Panc1 (cell line): ENCODE data around the gene HNF1B. TPM values are rescaled to one million over a fixed set of nuclear protein-coding genes. Genes with fewer than 3 reads are reported as not detected.

ENCODE experiments used
- ATAC-seq: fragments of 200-7000 bp; cut with Tn5 transposase; 2 replicates; pipeline ENCODE4 v1.9.1; 2020; ENCODE audit warnings: mild to moderate bottlenecking, moderate library complexity
- BruUV-seq: library from RNA; stranded (reverse); fragments of 400-500 nt; replicated peaks from 2 replicates; lab custom pipeline; 2021; lab: Mats Ljungman, UMichigan
- CTCF ChIA-PET: fragments of 300-600 bp; sonication (Branson Sonifier 250); formaldehyde crosslinking; loops from one replicate; lab custom pipeline; 2022; ENCODE audit warnings: antibody characterized with exemption; lab: Charles Lee
- POLR2A ChIA-PET: fragments of 300-600 bp; sonication (Branson Sonifier 250); formaldehyde crosslinking; loops from one replicate; lab custom pipeline; 2022; ENCODE audit warnings: antibody characterized with exemption; lab: Charles Lee
- DNase-seq: peaks from one replicate; pipeline ENCODE4 v3.0.0-alpha.2; 2010; ENCODE audit warnings: low read depth, low spot score
- H3K27ac ChIP-seq: 2 replicates; pipeline ENCODE4 v1.5.1; 2011; ENCODE audit warnings: mild to moderate bottlenecking, low read length, inconsistent platforms
- H3K27me3 ChIP-seq: fragments of 200-500 bp; sonication (Bioruptor generic); 2 replicates; pipeline ENCODE4 v1.6.0; 2014; ENCODE audit warnings: low read length, inconsistent platforms; ENCODE audit not compliant: control insufficient read depth, insufficient read depth
- H3K36me3 ChIP-seq: fragments of 200-500 bp; sonication (Bioruptor generic); 2 replicates; pipeline ENCODE4 v1.5.1; 2014; ENCODE audit warnings: inconsistent platforms, mild to moderate bottlenecking, low read length, moderate library complexity; ENCODE audit not compliant: control insufficient read depth, insufficient read depth
- H3K4me1 ChIP-seq: 2 replicates; pipeline ENCODE4 v1.5.1; 2011; ENCODE audit warnings: inconsistent platforms, mild to moderate bottlenecking, low read length, moderate library complexity; ENCODE audit not compliant: control insufficient read depth, insufficient read depth
- H3K4me3 ChIP-seq, 2 experiments: 2 replicates each; pipeline ENCODE4 v1.5.1; 2011 to 2012; ENCODE audit warnings: low read depth in 2 of 2, low read length in 2 of 2, mild to moderate bottlenecking in 2 of 2, inconsistent platforms in 1 of 2, moderate library complexity in 1 of 2
- H3K9me3 ChIP-seq: fragments of 200-500 bp; sonication (Bioruptor generic); 2 replicates; pipeline ENCODE4 v1.5.1; 2014; ENCODE audit warnings: low read depth, mild to moderate bottlenecking, inconsistent platforms, low read length, moderate library complexity; ENCODE audit not compliant: control insufficient read depth, insufficient read depth
- POLR2AphosphoS5 ChIP-seq: IDR thresholded peaks from 2 replicates; pipeline ENCODE4 v1.6.1; 2012; ENCODE audit warnings: mild to moderate bottlenecking, low read depth, low read length, moderate library complexity
- SIN3A ChIP-seq: IDR thresholded peaks from 2 replicates; pipeline ENCODE4 v1.6.1; 2012; ENCODE audit warnings: low read depth, mild to moderate bottlenecking, low read length, moderate library complexity, borderline replicate concordance; ENCODE audit not compliant: insufficient read depth
- TCF7L2 ChIP-seq: IDR thresholded peaks from 2 replicates; pipeline ENCODE4 v1.6.1; 2011; ENCODE audit warnings: mild to moderate bottlenecking, low read depth, low read length, inconsistent platforms
- in situ Hi-C: cut with HindIII; loops from 2 replicates; pipeline ENCODE4 v1.10.0; 2016; ENCODE audit warnings: low sequenced_read_pairs, low pct_unique_long_range_greater_than_20kb
- intact Hi-C: fragments of 100-400 bp; cut with micrococcal nuclease; formaldehyde crosslinking; loops from one replicate; pipeline ENCODE4 v1.10.0; 2022; ENCODE audit not compliant: unreplicated experiment
- total RNA-seq: library from RNA; stranded (reverse); gene quantifications from one replicate; pipeline ENCODE4 v1.2.1, GENCODE V29; 2021; ENCODE audit not compliant: unreplicated experiment
- TF ChIP-seq, protein P1 (sequence below), 2 experiments: IDR thresholded peaks; 2 replicates each; pipeline ENCODE4 v1.6.1; 2011 to 2012; ENCODE audit warnings: low read depth in 2 of 2, control low read depth in 1 of 2, low read length in 1 of 2, mild to moderate bottlenecking in 1 of 2, moderate library complexity in 1 of 2; ENCODE audit not compliant: insufficient read depth in 1 of 2
- TF ChIP-seq, protein P2 (sequence below): fragments of 450-650 bp; IDR thresholded peaks from 2 replicates; pipeline ENCODE4 v1.5.1; 2017; ENCODE audit warnings: mild to moderate bottlenecking

The HNF1B gene
- total RNA-seq, 1 experiment from 2014 or later: not detected

DNA sequence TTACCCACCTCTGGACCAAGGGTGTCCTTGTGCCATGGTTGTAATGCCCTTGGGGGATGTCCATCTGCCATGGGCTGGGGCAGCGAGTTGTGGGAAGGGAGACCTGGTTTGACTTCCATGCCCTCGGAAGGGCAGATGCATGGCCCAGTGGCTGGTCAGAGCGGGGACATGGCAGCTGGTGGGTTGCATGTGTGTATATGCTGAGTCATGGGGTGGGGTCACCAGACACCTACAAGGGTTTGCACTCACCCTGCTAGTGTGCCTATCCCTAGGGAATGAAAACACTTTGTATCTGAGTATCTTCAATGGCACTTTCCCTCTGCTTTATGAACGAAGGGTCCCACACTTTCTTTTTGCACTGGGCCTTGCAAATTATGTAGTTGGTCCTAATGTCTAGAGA lies 10.6 kb upstream of the HNF1B start:
- H3K4me3 ChIP-seq: no peak overlapping the region
- ChIA-PET CTCF (no interaction called here), POLR2A (no interaction called here)
- in situ Hi-C loops (no loop called here), intact Hi-C loops (no loop called here)
- DNase-seq: no peak
- ATAC-seq: no peak
- H3K36me3 ChIP-seq: no peaks in the 10 kb centered on the region
- no peak for TF ChIP-seq SIN3A
- TF ChIP-seq, protein P1, sequence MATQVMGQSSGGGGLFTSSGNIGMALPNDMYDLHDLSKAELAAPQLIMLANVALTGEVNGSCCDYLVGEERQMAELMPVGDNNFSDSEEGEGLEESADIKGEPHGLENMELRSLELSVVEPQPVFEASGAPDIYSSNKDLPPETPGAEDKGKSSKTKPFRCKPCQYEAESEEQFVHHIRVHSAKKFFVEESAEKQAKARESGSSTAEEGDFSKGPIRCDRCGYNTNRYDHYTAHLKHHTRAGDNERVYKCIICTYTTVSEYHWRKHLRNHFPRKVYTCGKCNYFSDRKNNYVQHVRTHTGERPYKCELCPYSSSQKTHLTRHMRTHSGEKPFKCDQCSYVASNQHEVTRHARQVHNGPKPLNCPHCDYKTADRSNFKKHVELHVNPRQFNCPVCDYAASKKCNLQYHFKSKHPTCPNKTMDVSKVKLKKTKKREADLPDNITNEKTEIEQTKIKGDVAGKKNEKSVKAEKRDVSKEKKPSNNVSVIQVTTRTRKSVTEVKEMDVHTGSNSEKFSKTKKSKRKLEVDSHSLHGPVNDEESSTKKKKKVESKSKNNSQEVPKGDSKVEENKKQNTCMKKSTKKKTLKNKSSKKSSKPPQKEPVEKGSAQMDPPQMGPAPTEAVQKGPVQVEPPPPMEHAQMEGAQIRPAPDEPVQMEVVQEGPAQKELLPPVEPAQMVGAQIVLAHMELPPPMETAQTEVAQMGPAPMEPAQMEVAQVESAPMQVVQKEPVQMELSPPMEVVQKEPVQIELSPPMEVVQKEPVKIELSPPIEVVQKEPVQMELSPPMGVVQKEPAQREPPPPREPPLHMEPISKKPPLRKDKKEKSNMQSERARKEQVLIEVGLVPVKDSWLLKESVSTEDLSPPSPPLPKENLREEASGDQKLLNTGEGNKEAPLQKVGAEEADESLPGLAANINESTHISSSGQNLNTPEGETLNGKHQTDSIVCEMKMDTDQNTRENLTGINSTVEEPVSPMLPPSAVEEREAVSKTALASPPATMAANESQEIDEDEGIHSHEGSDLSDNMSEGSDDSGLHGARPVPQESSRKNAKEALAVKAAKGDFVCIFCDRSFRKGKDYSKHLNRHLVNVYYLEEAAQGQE (IDR thresholded peaks at IDR 0.05; ENCODE audit: insufficient read depth in 1 of 2, low read depth in 2 of 2, low read length in 1 of 2): no peak
- no peak for TF ChIP-seq TCF7L2
- no peak for TF ChIP-seq POLR2AphosphoS5
- TF ChIP-seq, protein P2, sequence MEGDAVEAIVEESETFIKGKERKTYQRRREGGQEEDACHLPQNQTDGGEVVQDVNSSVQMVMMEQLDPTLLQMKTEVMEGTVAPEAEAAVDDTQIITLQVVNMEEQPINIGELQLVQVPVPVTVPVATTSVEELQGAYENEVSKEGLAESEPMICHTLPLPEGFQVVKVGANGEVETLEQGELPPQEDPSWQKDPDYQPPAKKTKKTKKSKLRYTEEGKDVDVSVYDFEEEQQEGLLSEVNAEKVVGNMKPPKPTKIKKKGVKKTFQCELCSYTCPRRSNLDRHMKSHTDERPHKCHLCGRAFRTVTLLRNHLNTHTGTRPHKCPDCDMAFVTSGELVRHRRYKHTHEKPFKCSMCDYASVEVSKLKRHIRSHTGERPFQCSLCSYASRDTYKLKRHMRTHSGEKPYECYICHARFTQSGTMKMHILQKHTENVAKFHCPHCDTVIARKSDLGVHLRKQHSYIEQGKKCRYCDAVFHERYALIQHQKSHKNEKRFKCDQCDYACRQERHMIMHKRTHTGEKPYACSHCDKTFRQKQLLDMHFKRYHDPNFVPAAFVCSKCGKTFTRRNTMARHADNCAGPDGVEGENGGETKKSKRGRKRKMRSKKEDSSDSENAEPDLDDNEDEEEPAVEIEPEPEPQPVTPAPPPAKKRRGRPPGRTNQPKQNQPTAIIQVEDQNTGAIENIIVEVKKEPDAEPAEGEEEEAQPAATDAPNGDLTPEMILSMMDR: no peak
- H3K27me3 ChIP-seq: no peaks in the 10 kb centered on the region
- H3K9me3 ChIP-seq: no peaks in the 10 kb centered on the region
- H3K27ac ChIP-seq: no peak overlapping the region
- no TSS peak for BruUV-seq
- no peaks in the 10 kb centered on the region for H3K4me1 ChIP-seq

DNA sequence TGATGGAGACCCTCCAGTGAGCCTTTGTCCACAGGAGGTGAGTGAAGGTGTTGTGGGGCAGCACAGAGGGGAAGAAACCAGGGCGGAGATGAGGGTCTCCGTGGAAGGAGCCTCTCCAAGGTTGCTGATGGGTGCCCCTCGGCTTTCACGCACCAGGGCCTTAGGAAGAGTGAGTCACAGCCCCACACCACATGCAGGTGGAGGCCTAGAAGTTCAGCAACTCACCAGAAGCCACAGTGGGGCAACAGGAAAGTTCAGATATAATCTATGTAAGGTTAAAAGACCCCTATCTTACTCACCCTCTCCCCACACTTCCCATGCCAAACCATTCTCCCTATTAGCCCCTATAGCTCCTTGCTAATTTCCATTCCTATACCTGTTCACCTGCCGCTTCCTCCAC lies 9.5 kb upstream of the HNF1B start:
- Histone ChIP-seq H3K9me3 (no peaks in the 10 kb centered on the region), H3K27me3 (no peaks in the 10 kb centered on the region), H3K36me3 (no peaks in the 10 kb centered on the region), H3K4me1 (no peaks in the 10 kb centered on the region), H3K4me3 (no peak overlapping the region), H3K27ac (no peak overlapping the region)
- intact Hi-C loops: no loop called here
- ChIA-PET POLR2A (no interaction called here), CTCF (no interaction called here)
- in situ Hi-C loops: no loop called here
- no TSS peak for BruUV-seq
- TF ChIP-seq, protein P2: no peak
- TF ChIP-seq TCF7L2: no peak
- TF ChIP-seq POLR2AphosphoS5: no peak
- no peak for TF ChIP-seq SIN3A
- TF ChIP-seq, protein P1 (IDR thresholded peaks at IDR 0.05; ENCODE audit: insufficient read depth in 1 of 2, low read depth in 2 of 2, low read length in 1 of 2): no peak
- DNase-seq (no peak), ATAC-seq (no peak)
